ACC112 (cell line): ENCODE measurements around the gene FER1L5.
"Not testable (repeated sequence)": the region's sequence is repeated elsewhere in the genome, so short reads cannot be mapped to it uniquely, and the experiment has no call there.

ENCODE experiments used
- H2AFZ ChIP-seq: fragments of 200-600 bp; sonication (generic); one replicate; pipeline ENCODE4 v1.6.0; 2017; ENCODE audit warnings: antibody characterized with exemption, low read length; ENCODE audit not compliant: unreplicated experiment
- H3K27ac ChIP-seq: fragments of 200-600 bp; sonication (generic); 2 replicates; pipeline ENCODE4 v1.5.1; 2014; ENCODE audit warnings: low read depth, mild to moderate bottlenecking, antibody characterized with exemption, low read length, moderate library complexity
- H3K27me3 ChIP-seq: fragments of 200-600 bp; sonication (generic); 2 replicates; pipeline ENCODE4 v1.6.1; 2014; ENCODE audit warnings: mild to moderate bottlenecking, antibody characterized with exemption, low read length, moderate library complexity, mixed read lengths; ENCODE audit not compliant: insufficient read depth
- H3K36me3 ChIP-seq: fragments of 200-600 bp; sonication (generic); 2 replicates; pipeline ENCODE4 v1.6.1; 2016; ENCODE audit warnings: mild to moderate bottlenecking, antibody characterized with exemption, low read length, moderate library complexity, mixed read lengths; ENCODE audit not compliant: insufficient read depth
- H3K4me1 ChIP-seq: fragments of 200-600 bp; sonication (generic); one replicate; pipeline ENCODE4 v1.6.1; 2016; ENCODE audit warnings: low read length, mixed read lengths; ENCODE audit not compliant: insufficient read depth, unreplicated experiment, control insufficient read depth
- H3K4me3 ChIP-seq: fragments of 200-600 bp; sonication (generic); 2 replicates; pipeline ENCODE4 v1.5.1; 2014; ENCODE audit warnings: mild to moderate bottlenecking, low read depth, low read length
- H3K79me2 ChIP-seq: fragments of 200-600 bp; sonication (generic); one replicate; pipeline ENCODE4 v1.6.0; 2016; ENCODE audit warnings: low read length; ENCODE audit not compliant: control insufficient read depth, unreplicated experiment, insufficient read depth

The FER1L5 gene

GRCh38 chr2:96661324-96661723 lies 18.8 kb downstream of the FER1L5 start:
- Histone ChIP-seq H3K36me3 (no peaks in the 10 kb centered on the region), H3K27me3 (no peaks in the 10 kb centered on the region), H3K4me1 (peaks cover 18% of the 10 kb centered on the region), H3K4me3 (no peak overlapping the region), H2AFZ (no peak overlapping the region), H3K27ac (no peak overlapping the region), H3K79me2 (no peaks in the 10 kb centered on the region)

GRCh38 chr2:96662360-96662759 lies 19.8 kb downstream of the FER1L5 start:
- no peaks in the 10 kb centered on the region for H3K27me3 ChIP-seq
- no peak overlapping the region for H2AFZ ChIP-seq
- H3K27ac ChIP-seq: no peak overlapping the region
- H3K79me2 ChIP-seq: no peaks in the 10 kb centered on the region
- no peaks in the 10 kb centered on the region for H3K36me3 ChIP-seq
- H3K4me1 ChIP-seq: peaks cover 19% of the 10 kb centered on the region
- H3K4me3 ChIP-seq: no peak overlapping the region

- Histone ChIP-seq H3K27me3 (no peaks in the 10 kb centered on the region), H2AFZ (no peak overlapping the region), H3K36me3 (no peaks in the 10 kb centered on the region), H3K4me1 (peaks cover 19% of the 10 kb centered on the region), H3K79me2 (no peaks in the 10 kb centered on the region), H3K27ac (no peak overlapping the region), H3K4me3 (no peak overlapping the region)
Observed at GRCh38 chr2:96663177-96663576, 20.6 kb downstream of the FER1L5 start.

- Histone ChIP-seq H3K4me1 (peaks cover 19% of the 10 kb centered on the region), H3K27ac (peak overlapping the region; percentile 91), H3K79me2 (no peaks in the 10 kb centered on the region), H2AFZ (no peak overlapping the region), H3K36me3 (no peaks in the 10 kb centered on the region), H3K27me3 (no peaks in the 10 kb centered on the region), H3K4me3 (no peak overlapping the region)
Observed at GRCh38 chr2:96663829-96664228, 21.3 kb downstream of the FER1L5 start.

GRCh38 chr2:96664366-96664925 lies 21.9 kb downstream of the FER1L5 start:
- Histone ChIP-seq H3K36me3 (no peaks in the 10 kb centered on the region), H3K4me1 (peaks cover 19% of the 10 kb centered on the region), H3K27me3 (no peaks in the 10 kb centered on the region), H2AFZ (peak overlapping the region; percentile 52), H3K27ac (peak overlapping the region; percentile 91), H3K4me3 (no peak overlapping the region), H3K79me2 (no peaks in the 10 kb centered on the region)

- Histone ChIP-seq H3K36me3 (no peaks in the 10 kb centered on the region), H3K27ac (peak overlapping the region; percentile 91), H3K4me1 (peaks cover 19% of the 10 kb centered on the region), H3K4me3 (no peak overlapping the region), H3K27me3 (no peaks in the 10 kb centered on the region), H3K79me2 (no peaks in the 10 kb centered on the region), H2AFZ (peak overlapping the region; percentile 52)
Observed at GRCh38 chr2:96665083-96665569, 22.6 kb downstream of the FER1L5 start.

- not testable (repeated sequence) for H3K79me2 ChIP-seq, H3K36me3 ChIP-seq, H3K27me3 ChIP-seq, H3K4me3 ChIP-seq, H2AFZ ChIP-seq
- Histone ChIP-seq H3K4me1 (peaks cover 19% of the 10 kb centered on the region), H3K27ac (peak overlapping the region; percentile 91)
Observed at GRCh38 chr2:96665717-96666116, 23.2 kb downstream of the FER1L5 start.

- H2AFZ ChIP-seq: no peak overlapping the region
- no peak overlapping the region for H3K27ac ChIP-seq
- no peak overlapping the region for H3K4me3 ChIP-seq
- H3K79me2 ChIP-seq: no peaks in the 10 kb centered on the region
- H3K27me3 ChIP-seq: no peaks in the 10 kb centered on the region
- H3K36me3 ChIP-seq: no peaks in the 10 kb centered on the region
- peaks cover 19% of the 10 kb centered on the region for H3K4me1 ChIP-seq
Observed at GRCh38 chr2:96668771-96669170, 26.2 kb downstream of the FER1L5 start.

GRCh38 chr2:96669539-96670215 lies 27.1 kb downstream of the FER1L5 start:
- Histone ChIP-seq H3K27ac (no peak overlapping the region), H3K27me3 (no peaks in the 10 kb centered on the region), H3K4me3 (no peak overlapping the region), H3K79me2 (no peaks in the 10 kb centered on the region), H3K36me3 (no peaks in the 10 kb centered on the region), H3K4me1 (peaks cover 15% of the 10 kb centered on the region), H2AFZ (no peak overlapping the region)

GRCh38 chr2:96679848-96680247 lies 37.3 kb downstream of the FER1L5 start:
- H3K27me3 ChIP-seq: peaks cover 8% of the 10 kb centered on the region; the same call in 1 of the 2 replicates
- H3K4me1 ChIP-seq: no peaks in the 10 kb centered on the region
- H3K4me3 ChIP-seq: no peak overlapping the region
- H3K27ac ChIP-seq: no peak overlapping the region
- H2AFZ ChIP-seq: no peak overlapping the region
- H3K79me2 ChIP-seq: no peaks in the 10 kb centered on the region
- no peaks in the 10 kb centered on the region for H3K36me3 ChIP-seq

- Histone ChIP-seq H3K27me3 (peaks cover 11% of the 10 kb centered on the region; the same call in 1 of the 2 replicates), H3K79me2 (no peaks in the 10 kb centered on the region), H3K27ac (no peak overlapping the region), H2AFZ (no peak overlapping the region), H3K36me3 (no peaks in the 10 kb centered on the region), H3K4me1 (no peaks in the 10 kb centered on the region), H3K4me3 (no peak overlapping the region)
Observed at GRCh38 chr2:96680561-96681141, 38.1 kb downstream of the FER1L5 start.
